ENCODE results near the gene NEO1. TPM values are rescaled to one million over a fixed set of nuclear protein-coding genes. Genes with fewer than 3 reads are reported as not detected.

Gene NEO1
- polyA plus RNA-seq, 1 donor (not counting 4 experiments of a cell fraction or from before 2014, with no cell fraction given) = 4.4 TPM

- H3K9ac ChIP-seq (ENCODE audit: control insufficient read depth, extremely low read depth, insufficient read depth, low read length) = no peak overlapping the region
- H3K4me2 ChIP-seq (ENCODE audit: control insufficient read depth, extremely low read depth, insufficient read depth, low read depth, low read length) = no peak overlapping the region
- H3K4me3 ChIP-seq (ENCODE audit: control insufficient read depth in 2 of 3, extremely low read depth in 1 of 3, insufficient read depth in 2 of 3, low read depth in 1 of 3, low read length in 3 of 3) = no peak overlapping the region
- TF ChIP-seq, protein P1, sequence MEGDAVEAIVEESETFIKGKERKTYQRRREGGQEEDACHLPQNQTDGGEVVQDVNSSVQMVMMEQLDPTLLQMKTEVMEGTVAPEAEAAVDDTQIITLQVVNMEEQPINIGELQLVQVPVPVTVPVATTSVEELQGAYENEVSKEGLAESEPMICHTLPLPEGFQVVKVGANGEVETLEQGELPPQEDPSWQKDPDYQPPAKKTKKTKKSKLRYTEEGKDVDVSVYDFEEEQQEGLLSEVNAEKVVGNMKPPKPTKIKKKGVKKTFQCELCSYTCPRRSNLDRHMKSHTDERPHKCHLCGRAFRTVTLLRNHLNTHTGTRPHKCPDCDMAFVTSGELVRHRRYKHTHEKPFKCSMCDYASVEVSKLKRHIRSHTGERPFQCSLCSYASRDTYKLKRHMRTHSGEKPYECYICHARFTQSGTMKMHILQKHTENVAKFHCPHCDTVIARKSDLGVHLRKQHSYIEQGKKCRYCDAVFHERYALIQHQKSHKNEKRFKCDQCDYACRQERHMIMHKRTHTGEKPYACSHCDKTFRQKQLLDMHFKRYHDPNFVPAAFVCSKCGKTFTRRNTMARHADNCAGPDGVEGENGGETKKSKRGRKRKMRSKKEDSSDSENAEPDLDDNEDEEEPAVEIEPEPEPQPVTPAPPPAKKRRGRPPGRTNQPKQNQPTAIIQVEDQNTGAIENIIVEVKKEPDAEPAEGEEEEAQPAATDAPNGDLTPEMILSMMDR (optimal IDR thresholded peaks at IDR 0.05 in 1 of 3, IDR thresholded peaks at IDR 0.05 in 1 of 3, conservative IDR thresholded peaks at IDR 0.05 in 1 of 3; ENCODE audit: extremely low read depth in 1 of 3, insufficient read depth in 2 of 3, low read length in 3 of 3) = no peak
- TF ChIP-seq EZH2 (IDR thresholded peaks at IDR 0.05; ENCODE audit: low read length) = no peak
- peaks cover 2% of the 10 kb centered on the region for H3K27me3 ChIP-seq (ENCODE audit: control insufficient read depth, extremely low read depth, insufficient read depth, low read length)
- DNase-seq (ENCODE audit: low read depth, low spot score) = no peak
- no peaks in the 10 kb centered on the region for H3K9me3 ChIP-seq (ENCODE audit: control insufficient read depth, low read depth, low read length)
- no peaks in the 10 kb centered on the region for H4K20me1 ChIP-seq (ENCODE audit: control insufficient read depth, extremely low read depth, insufficient read depth, low read length)
- dilution Hi-C loops (cut with MboI; ENCODE audit: extremely low pct_ligation_motif_present, low sequenced_read_pairs) = no loop called here
- no peaks in the 10 kb centered on the region for H3K9me1 ChIP-seq (ENCODE audit: control insufficient read depth, extremely low read depth, insufficient read depth, low read length)
- no peaks in the 10 kb centered on the region for H3K4me1 ChIP-seq (ENCODE audit: control insufficient read depth, extremely low read depth, insufficient read depth, low read length)
- H3K27ac ChIP-seq (ENCODE audit: control insufficient read depth, insufficient read depth, low read length) = no peak overlapping the region
- H2AFZ ChIP-seq (ENCODE audit: control insufficient read depth, low read length) = no peak overlapping the region
- no peaks in the 10 kb centered on the region for H3K79me2 ChIP-seq (ENCODE audit: control insufficient read depth, insufficient read depth, low read length)
- FAIRE-seq = no peak
- H3K36me3 ChIP-seq (ENCODE audit: control insufficient read depth in 2 of 2, extremely low read depth in 1 of 2, insufficient read depth in 2 of 2, low read length in 2 of 2) = no peaks in the 10 kb centered on the region
These were observed 33.1 kb upstream of the NEO1 start for GRCh38 chr15:73019154-73019553.

DNA sequence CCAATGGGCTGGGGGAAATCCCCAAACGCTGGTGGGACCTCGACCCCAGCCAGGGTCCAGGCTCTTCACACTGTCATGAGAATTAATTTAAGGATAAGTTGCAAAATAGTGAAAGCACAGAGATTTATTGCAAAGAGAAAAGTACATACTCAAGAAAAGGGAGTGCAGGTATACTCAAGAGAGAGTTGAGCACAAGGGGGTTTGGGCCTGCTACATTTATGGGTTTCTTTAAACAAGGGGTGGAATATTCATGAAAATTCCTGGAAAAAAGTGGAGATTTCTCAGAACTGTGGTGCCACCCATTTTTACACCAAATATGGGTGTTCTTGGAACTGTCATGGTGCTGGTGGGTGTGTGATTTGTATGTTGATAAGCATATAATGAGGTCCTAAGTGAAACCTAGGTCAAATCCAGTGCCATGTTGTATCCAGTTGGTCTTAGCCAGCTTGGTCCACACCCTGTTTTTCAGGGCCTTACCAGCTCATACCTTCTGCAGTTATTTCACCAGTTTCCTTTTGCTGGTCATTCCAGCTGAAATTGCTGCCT lies 32.6 kb upstream of the NEO1 start:
- Histone ChIP-seq H4K20me1 (ENCODE audit: control insufficient read depth, extremely low read depth, insufficient read depth, low read length) (no peaks in the 10 kb centered on the region), H3K9ac (ENCODE audit: control insufficient read depth, extremely low read depth, insufficient read depth, low read length) (no peak overlapping the region), H3K4me2 (ENCODE audit: control insufficient read depth, extremely low read depth, insufficient read depth, low read depth, low read length) (no peak overlapping the region), H3K27ac (ENCODE audit: control insufficient read depth, insufficient read depth, low read length) (no peak overlapping the region), H3K4me3 (ENCODE audit: control insufficient read depth in 2 of 3, extremely low read depth in 1 of 3, insufficient read depth in 2 of 3, low read depth in 1 of 3, low read length in 3 of 3) (no peak overlapping the region), H3K27me3 (ENCODE audit: control insufficient read depth, extremely low read depth, insufficient read depth, low read length) (peaks cover 3% of the 10 kb centered on the region), H3K79me2 (ENCODE audit: control insufficient read depth, insufficient read depth, low read length) (no peaks in the 10 kb centered on the region), H3K9me1 (ENCODE audit: control insufficient read depth, extremely low read depth, insufficient read depth, low read length) (no peaks in the 10 kb centered on the region), H3K4me1 (ENCODE audit: control insufficient read depth, extremely low read depth, insufficient read depth, low read length) (no peaks in the 10 kb centered on the region), H2AFZ (ENCODE audit: control insufficient read depth, low read length) (no peak overlapping the region), H3K9me3 (ENCODE audit: control insufficient read depth, low read depth, low read length) (no peaks in the 10 kb centered on the region), H3K36me3 (ENCODE audit: control insufficient read depth in 2 of 2, extremely low read depth in 1 of 2, insufficient read depth in 2 of 2, low read length in 2 of 2) (no peaks in the 10 kb centered on the region)
- FAIRE-seq (no peak), DNase-seq (ENCODE audit: low read depth, low spot score) (no peak)
- dilution Hi-C loops (cut with MboI; ENCODE audit: extremely low pct_ligation_motif_present, low sequenced_read_pairs) = no loop called here
- no peak for TF ChIP-seq EZH2 (IDR thresholded peaks at IDR 0.05; ENCODE audit: low read length)
- TF ChIP-seq, protein P1 (optimal IDR thresholded peaks at IDR 0.05 in 1 of 3, IDR thresholded peaks at IDR 0.05 in 1 of 3, conservative IDR thresholded peaks at IDR 0.05 in 1 of 3; ENCODE audit: extremely low read depth in 1 of 3, insufficient read depth in 2 of 3, low read length in 3 of 3) = no peak

All from keratinocyte (primary cell).